Progenitor cell of endocrine pancreas (in vitro differentiated cells): ENCODE results near the gene PLPP4. TPM values are rescaled to one million over a fixed set of nuclear protein-coding genes. Genes with fewer than 3 reads are reported as not detected.
A peak's percentile ranks its signal among the peaks of the same experiment; 100 is the strongest.

Experiments used
- DNase-seq: peaks from one replicate; pipeline ENCODE4 v3.0.0; 2021; ENCODE audit warnings: low spot score; ENCODE audit not compliant: unreplicated experiment
- H3K27ac Mint-ChIP-seq: 2 replicates; pipeline ENCODE4 v1.8.0; 2021; ENCODE audit warnings: mild to moderate bottlenecking, moderate library complexity, mixed read lengths
- H3K27me3 Mint-ChIP-seq: 2 replicates; pipeline ENCODE4 v1.8.0; 2021; ENCODE audit warnings: mixed read lengths
- H3K36me3 Mint-ChIP-seq: 2 replicates; pipeline ENCODE4 v1.8.0; 2022; ENCODE audit warnings: mixed read lengths; ENCODE audit not compliant: insufficient read depth
- H3K4me1 Mint-ChIP-seq: 2 replicates; pipeline ENCODE4 v1.8.0; 2021; ENCODE audit warnings: low read depth, mixed read lengths
- H3K4me3 Mint-ChIP-seq: 2 replicates; pipeline ENCODE4 v1.8.0; 2021; ENCODE audit warnings: low read depth, mild to moderate bottlenecking, moderate library complexity, mixed read lengths
- H3K9me3 Mint-ChIP-seq: 2 replicates; pipeline ENCODE4 v1.8.0; 2021; ENCODE audit warnings: low read depth, mixed read lengths
- CTCF ChIP-seq: fragments of 200-600 bp; sonication (generic); IDR thresholded peaks from one replicate; pipeline ENCODE4 v1.5.0; 2021; ENCODE audit warnings: antibody characterized with exemption, mild to moderate bottlenecking; ENCODE audit not compliant: unreplicated experiment
- total RNA-seq: library from RNA; stranded (reverse); gene quantifications from 2 replicates; pipeline ENCODE4 v1.2.1, GENCODE V29; 2021

Gene PLPP4
- total RNA-seq, 1 donor from 2014 or later = not detected

GRCh38 chr10:120599200-120599724, 142.2 kb downstream of the PLPP4 start:
- no peak overlapping the region for H3K4me3 Mint-ChIP-seq
- no peak for DNase-seq
- H3K36me3 Mint-ChIP-seq = no peaks in the 10 kb centered on the region
- TF ChIP-seq CTCF = no peak
- no peaks in the 10 kb centered on the region for H3K4me1 Mint-ChIP-seq
- no peak overlapping the region for H3K27ac Mint-ChIP-seq
- H3K9me3 Mint-ChIP-seq = peaks cover 7% of the 10 kb centered on the region
- H3K27me3 Mint-ChIP-seq = peaks cover 5% of the 10 kb centered on the region

- peaks cover 5% of the 10 kb centered on the region for H3K27me3 Mint-ChIP-seq
- peak; percentile 49 for TF ChIP-seq CTCF
- H3K27ac Mint-ChIP-seq = no peak overlapping the region
- no peaks in the 10 kb centered on the region for H3K4me1 Mint-ChIP-seq
- H3K36me3 Mint-ChIP-seq = no peaks in the 10 kb centered on the region
- H3K4me3 Mint-ChIP-seq = no peak overlapping the region
- DNase-seq = no peak
- H3K9me3 Mint-ChIP-seq = peaks cover 7% of the 10 kb centered on the region
Observed at GRCh38 chr10:120600871-120601649, 144.0 kb downstream of the PLPP4 start.

GRCh38 chr10:120601999-120602398, 145.0 kb downstream of the PLPP4 start:
- DNase-seq = no peak
- H3K9me3 Mint-ChIP-seq = peaks cover 7% of the 10 kb centered on the region

GRCh38 chr10:120605410-120605809, 148.4 kb downstream of the PLPP4 start:
- no peak for DNase-seq
- Mint-ChIP-seq H3K9me3 (peaks cover 7% of the 10 kb centered on the region), H3K27ac (no peak overlapping the region), H3K36me3 (no peaks in the 10 kb centered on the region), H3K27me3 (no peaks in the 10 kb centered on the region), H3K4me1 (no peaks in the 10 kb centered on the region), H3K4me3 (no peak overlapping the region)
- TF ChIP-seq CTCF = no peak

More at GRCh38 chr10:120601999-120602398, 145.0 kb downstream of the PLPP4 start:
- Mint-ChIP-seq H3K27ac (no peak overlapping the region), H3K36me3 (no peaks in the 10 kb centered on the region), H3K4me1 (no peaks in the 10 kb centered on the region), H3K4me3 (no peak overlapping the region), H3K27me3 (peaks cover 5% of the 10 kb centered on the region)
- no peak for TF ChIP-seq CTCF

GRCh38 chr10:120606051-120606764, 149.2 kb downstream of the PLPP4 start:
- H3K4me1 Mint-ChIP-seq = no peaks in the 10 kb centered on the region
- H3K4me3 Mint-ChIP-seq = no peak overlapping the region
- TF ChIP-seq CTCF = no peak
- DNase-seq = no peak
- H3K9me3 Mint-ChIP-seq = peaks cover 7% of the 10 kb centered on the region
- no peak overlapping the region for H3K27ac Mint-ChIP-seq
- no peaks in the 10 kb centered on the region for H3K27me3 Mint-ChIP-seq
- H3K36me3 Mint-ChIP-seq = no peaks in the 10 kb centered on the region
